ENCODE results near the gene CSRP2.

The CSRP2 gene

DNA sequence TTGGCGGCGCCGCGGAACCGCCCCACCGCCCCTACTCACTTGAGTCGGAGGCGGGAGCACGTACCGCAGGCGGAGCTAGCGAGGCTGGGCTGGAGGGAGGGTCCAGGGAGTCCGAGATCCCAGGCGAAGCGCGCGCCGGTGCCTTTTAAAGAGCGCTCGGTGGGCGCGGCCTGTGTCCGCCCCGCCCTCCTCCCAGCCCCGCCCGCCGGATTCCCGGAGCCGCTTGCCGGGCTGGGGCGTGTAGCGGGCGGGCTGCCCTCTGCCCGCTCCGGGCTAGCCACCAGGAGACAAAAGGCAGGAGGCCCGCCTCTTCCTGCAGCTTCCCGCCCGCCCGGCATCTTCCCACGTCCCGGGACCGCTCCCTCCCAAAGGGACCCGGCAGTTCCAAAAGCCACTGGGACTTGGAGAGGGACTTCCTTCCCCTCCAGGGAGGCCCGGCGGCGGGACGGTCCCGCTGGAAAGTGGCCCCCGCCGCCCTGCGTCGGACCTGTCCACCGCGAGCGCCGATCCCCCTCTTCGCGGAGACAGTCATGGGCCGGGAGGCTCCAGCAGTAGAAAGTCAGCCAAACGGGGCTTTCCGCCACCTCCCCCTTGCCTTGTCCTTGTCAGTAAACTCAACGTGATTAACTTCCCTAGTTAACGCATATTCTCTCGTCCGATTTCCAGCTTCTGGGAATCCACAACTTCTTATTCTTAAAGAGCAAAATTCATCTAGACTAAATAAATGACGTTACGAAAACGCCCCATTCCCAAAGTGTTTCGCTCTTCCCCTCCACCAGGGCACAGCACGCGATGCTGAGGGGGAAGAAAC lies at the start of gene CSRP2:
CSRP2 (minus strand) TSS at position 121 of the 811 bp plus-strand sequence. CDS start 12,759 bp downstream, outside the sequence.
- Mint-ChIP-seq H3K4me3 (peak within 1 kb of the TSS; percentile 83), H3K27me3 (peaks cover 63% of the 10 kb centered on the region), H3K4me1 (peaks cover 16% of the 10 kb centered on the region), H3K9me3 (no peaks in the 10 kb centered on the region), H3K36me3 (no peaks in the 10 kb centered on the region), H3K27ac (peak within 1 kb of the TSS; percentile 36)
- ATAC-seq = peak; percentile 82

GRCh38 chr12:76927170-76927784 lies 48.5 kb upstream of the CSRP2 start:
- Mint-ChIP-seq H3K4me1 (no peaks in the 10 kb centered on the region), H3K36me3 (no peaks in the 10 kb centered on the region), H3K27me3 (peaks cover 14% of the 10 kb centered on the region), H3K9me3 (no peaks in the 10 kb centered on the region), H3K4me3 (no peak overlapping the region), H3K27ac (no peak overlapping the region)
- no peak for ATAC-seq

- ATAC-seq = no peak
- Mint-ChIP-seq H3K4me3 (no peak overlapping the region), H3K27ac (no peak overlapping the region), H3K27me3 (peaks cover 14% of the 10 kb centered on the region), H3K9me3 (no peaks in the 10 kb centered on the region), H3K4me1 (no peaks in the 10 kb centered on the region), H3K36me3 (no peaks in the 10 kb centered on the region)
Observed at GRCh38 chr12:76925135-76925534, 46.3 kb upstream of the CSRP2 start.

DNA sequence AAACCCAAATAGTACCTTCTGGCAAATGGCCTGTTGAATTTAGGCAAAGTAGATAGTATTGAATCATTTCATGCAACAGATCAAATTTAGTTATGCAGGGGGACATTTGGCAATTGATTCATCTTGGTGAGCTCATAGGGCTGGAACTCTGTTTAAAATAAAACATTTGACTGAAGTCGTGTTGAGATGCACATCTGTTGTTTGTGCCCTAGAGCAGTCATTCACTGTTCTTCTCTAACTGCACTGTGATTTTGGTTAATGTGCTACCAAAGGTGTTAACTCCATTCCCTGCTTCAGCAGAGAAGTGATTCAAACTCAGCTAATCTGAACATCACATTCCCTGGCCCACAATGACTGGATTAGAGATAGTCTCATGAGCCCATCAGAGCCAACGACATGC lies 44.0 kb upstream of the CSRP2 start:
- Mint-ChIP-seq H3K9me3 (no peaks in the 10 kb centered on the region), H3K36me3 (no peaks in the 10 kb centered on the region), H3K4me1 (no peaks in the 10 kb centered on the region), H3K27me3 (peaks cover 11% of the 10 kb centered on the region), H3K4me3 (no peak overlapping the region), H3K27ac (no peak overlapping the region)
- ATAC-seq = no peak

DNA sequence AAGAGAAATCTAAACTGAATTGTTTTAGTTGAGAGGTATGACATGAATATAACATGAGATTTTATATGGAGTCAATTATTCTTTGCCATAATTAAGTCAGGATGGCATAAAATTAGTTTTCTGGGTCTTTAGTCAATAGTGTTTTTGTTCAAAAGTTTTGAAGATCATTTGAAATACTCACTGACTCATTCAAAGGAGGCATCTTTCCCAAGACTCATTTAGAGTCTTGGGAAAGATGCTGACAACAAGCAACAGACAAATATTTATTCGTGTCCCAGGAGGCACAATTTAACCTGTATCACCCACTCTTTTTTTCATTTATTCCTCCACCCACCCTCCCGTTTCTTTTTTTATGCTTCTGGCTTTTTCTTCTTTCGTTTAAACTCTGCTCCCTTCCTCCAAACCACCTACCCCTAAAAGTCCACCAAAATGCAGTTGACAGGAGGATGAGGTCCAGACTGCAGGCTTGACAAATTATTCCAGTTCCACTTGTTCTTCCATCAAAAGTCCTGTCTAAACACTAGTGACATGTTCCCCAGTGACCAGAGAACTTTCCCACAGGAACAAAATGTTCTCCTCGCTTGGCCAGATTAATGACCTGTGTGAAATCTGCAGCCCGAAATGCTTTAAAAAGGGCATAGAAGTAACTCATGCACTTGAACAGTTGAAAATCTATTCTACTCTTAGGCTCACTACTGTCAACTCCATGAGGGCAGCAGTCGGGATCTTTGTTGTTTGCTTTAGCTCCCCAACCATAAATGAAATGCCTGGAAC lies 43.3 kb upstream of the CSRP2 start:
- no peak overlapping the region for H3K27ac Mint-ChIP-seq

DNA sequence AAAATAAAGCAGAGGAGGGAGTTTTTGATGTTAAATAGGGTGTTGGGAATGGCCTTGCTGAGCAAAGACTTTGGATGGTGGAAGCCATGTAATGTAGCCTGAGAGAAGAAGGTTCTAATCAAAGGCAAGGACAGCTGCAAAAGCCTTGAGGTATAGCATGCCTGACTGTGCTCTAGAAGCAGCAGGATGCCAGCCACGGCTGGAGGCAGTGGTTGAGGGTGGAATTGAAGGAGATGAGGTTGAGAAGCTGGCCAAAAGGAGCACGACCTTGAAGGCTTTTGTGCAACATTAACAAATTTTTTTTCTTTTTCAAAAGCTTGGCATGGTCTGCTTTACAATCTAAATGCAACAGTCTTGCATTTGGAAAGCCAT lies 42.3 kb upstream of the CSRP2 start:
- Mint-ChIP-seq H3K27ac (no peak overlapping the region), H3K4me3 (no peak overlapping the region), H3K36me3 (no peaks in the 10 kb centered on the region), H3K9me3 (no peaks in the 10 kb centered on the region), H3K27me3 (peaks cover 15% of the 10 kb centered on the region), H3K4me1 (no peaks in the 10 kb centered on the region)
- no peak for ATAC-seq

More for the DNA sequence above, 43.3 kb upstream of the CSRP2 start:
- Mint-ChIP-seq H3K4me1 (no peaks in the 10 kb centered on the region), H3K4me3 (no peak overlapping the region), H3K36me3 (no peaks in the 10 kb centered on the region), H3K9me3 (no peaks in the 10 kb centered on the region), H3K27me3 (peaks cover 15% of the 10 kb centered on the region)
- no peak for ATAC-seq

DNA sequence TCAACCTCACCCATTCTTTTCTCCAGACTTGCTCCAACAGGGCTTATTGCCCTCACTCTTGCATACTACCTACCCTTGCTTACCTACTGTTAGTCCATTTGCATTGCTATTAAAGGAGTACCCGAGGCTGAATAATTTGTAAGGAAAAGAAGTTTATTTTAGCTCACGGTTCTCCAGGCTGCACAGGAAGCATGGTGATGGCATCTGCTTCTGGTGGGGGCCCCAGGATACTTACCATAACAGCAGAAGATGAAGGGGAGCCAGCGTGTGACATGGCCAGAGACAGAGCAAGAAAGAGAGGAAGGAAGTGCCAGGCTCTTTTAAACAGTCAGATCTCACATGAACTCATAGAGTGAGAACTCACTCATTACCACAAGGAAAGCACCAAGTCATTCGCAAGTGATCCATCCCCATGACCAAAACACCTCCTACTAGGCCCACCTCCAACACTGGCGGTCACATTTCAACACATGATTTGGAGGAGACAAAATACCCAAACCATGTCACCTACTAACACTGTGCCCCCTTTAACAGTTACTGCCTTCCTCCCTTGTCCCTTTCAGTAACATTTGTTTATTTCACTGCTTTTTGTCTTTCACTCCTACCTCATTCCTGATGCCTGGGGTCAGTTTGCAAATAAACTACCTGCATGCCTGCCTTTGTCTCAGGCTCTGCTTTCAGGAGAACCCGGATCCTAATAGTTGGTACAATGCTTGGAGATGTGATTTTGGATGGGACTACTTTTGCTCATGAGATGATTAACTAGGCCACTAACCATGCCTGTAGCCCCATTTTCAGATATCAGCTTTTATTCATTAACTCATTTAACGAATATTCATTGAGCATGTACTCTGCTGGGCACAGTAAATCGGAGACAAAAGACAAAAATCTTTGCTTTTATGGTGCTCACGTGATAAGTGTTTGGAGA lies 41.6 kb upstream of the CSRP2 start:
- H3K27ac Mint-ChIP-seq = no peak overlapping the region
- no peaks in the 10 kb centered on the region for H3K4me1 Mint-ChIP-seq
- no peak for ATAC-seq
- H3K4me3 Mint-ChIP-seq = no peak overlapping the region
- peaks cover 15% of the 10 kb centered on the region for H3K27me3 Mint-ChIP-seq
- H3K9me3 Mint-ChIP-seq = no peaks in the 10 kb centered on the region
- no peaks in the 10 kb centered on the region for H3K36me3 Mint-ChIP-seq

DNA sequence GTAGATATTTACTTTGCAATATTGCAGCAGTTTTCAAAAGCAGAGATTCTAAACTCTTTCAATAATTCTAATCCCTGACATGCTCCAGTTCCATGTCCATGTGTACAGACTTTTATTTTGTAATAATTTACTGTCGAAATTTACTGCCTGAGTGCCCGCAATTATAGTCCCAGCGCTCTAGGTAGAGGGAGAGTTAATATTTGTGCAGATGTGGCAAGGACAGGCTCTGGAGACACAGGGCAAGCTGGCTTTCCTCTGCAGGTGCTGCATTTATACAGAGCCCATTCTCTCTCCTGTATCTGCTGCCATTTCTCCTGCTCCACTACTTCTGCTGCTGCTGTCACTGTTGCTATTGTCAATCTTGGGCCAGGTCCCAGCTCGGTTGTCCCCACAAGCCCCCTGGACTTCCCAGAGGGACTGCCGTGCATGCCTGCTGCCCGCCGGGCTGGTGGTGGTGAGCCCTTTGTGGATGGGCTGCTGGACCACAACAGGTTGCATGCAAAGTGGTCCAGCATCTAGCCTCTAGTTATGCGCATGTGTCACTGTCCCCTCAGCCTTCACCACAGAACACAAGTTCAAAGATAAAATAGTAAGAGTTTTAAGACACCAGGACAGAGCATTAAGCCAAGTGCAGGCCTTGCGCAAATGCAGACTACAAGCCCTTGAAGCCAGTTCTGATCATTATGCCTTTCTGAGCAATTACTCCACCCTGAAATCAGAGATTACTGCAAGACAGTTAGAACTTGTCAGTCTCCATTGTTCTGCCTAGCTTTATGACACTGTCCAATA lies 40.8 kb upstream of the CSRP2 start:
- no peak for ATAC-seq
- H3K4me1 Mint-ChIP-seq = no peaks in the 10 kb centered on the region
- peaks cover 15% of the 10 kb centered on the region for H3K27me3 Mint-ChIP-seq
- no peak overlapping the region for H3K4me3 Mint-ChIP-seq
- no peaks in the 10 kb centered on the region for H3K9me3 Mint-ChIP-seq
- no peaks in the 10 kb centered on the region for H3K36me3 Mint-ChIP-seq
- no peak overlapping the region for H3K27ac Mint-ChIP-seq

GRCh38 chr12:76916170-76916540 lies 37.3 kb upstream of the CSRP2 start:
- no peaks in the 10 kb centered on the region for H3K4me1 Mint-ChIP-seq

DNA sequence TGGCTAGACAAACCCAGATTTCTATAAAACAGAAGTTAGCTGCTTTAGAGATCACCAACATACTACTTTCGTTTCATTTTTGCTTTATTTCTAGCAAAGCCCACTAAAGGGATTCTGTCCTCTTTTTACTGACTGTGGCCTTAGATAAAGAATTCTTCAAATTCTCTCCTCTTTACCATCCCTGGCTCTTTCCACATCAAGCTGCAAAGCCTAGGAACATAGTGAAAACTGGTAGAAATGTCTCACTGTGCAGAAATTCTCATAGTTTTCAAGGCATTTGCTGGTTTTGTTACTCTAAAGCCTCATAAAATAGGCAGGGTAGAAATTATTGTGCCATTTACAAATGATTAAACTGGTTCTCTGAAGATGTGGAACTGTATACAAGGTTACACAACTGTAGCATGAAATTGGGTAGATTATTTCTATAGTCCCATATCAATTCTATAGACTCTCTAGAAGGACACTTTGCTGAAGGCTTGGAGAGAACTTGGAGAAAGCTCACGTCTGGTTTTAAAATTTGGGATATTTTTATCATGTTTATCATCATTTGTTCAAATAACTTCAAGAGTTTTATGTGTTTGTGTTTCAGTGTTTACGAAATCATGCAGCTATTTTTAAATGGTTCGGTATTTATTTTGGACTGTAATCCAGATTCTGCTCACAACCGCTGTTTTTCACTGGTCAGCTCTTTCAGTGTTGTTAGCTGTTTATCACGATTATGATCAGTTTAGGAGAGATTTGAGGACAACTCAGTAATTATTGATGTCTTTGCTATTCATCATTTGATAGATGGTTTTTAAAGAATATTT lies 36.7 kb upstream of the CSRP2 start:
- Mint-ChIP-seq H3K4me1 (no peaks in the 10 kb centered on the region), H3K36me3 (no peaks in the 10 kb centered on the region), H3K4me3 (no peak overlapping the region), H3K9me3 (no peaks in the 10 kb centered on the region), H3K27ac (no peak overlapping the region), H3K27me3 (peaks cover 21% of the 10 kb centered on the region)
- ATAC-seq = no peak

More at GRCh38 chr12:76916170-76916540, 37.3 kb upstream of the CSRP2 start:
- Mint-ChIP-seq H3K27me3 (peaks cover 17% of the 10 kb centered on the region), H3K4me3 (no peak overlapping the region), H3K27ac (no peak overlapping the region), H3K36me3 (no peaks in the 10 kb centered on the region), H3K9me3 (no peaks in the 10 kb centered on the region)
- ATAC-seq = no peak

DNA sequence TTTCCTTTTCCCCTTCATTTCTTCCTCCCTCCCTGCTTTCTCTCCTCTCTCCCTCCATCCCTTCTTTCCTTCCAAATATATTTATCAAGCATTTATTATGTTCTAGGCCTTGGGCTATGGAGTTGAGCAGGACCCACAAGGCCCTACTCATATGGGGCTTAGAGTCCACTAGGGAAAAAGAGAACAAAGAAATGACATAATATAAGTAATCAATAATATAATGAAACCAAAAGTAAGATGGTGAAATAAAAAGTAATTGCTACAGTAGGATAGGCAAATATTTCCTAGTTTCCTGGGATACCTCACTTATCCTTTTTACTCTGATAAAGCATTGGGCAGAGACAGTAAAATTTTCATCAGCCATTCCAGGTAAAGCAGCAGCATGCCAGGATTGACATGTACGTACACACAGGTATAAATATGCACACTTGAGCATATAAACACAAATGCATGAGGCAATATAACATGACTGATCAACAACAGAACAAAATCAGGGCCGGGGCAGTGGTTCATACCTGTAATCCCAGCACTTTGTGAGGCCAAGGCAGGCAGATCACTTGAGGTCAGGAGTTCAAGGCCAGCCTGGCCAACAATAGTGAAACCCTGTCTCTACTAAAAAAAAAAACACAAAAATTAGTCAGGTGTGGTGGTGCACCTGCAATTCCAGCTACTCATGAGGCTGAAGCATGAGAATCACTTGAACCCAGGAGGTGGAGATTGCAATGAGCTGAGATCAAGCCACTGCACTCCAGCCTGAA lies 35.5 kb upstream of the CSRP2 start:
- no peaks in the 10 kb centered on the region for H3K36me3 Mint-ChIP-seq
- H3K27me3 Mint-ChIP-seq = peaks cover 25% of the 10 kb centered on the region
- no peak overlapping the region for H3K4me3 Mint-ChIP-seq
- H3K27ac Mint-ChIP-seq = no peak overlapping the region
- no peaks in the 10 kb centered on the region for H3K9me3 Mint-ChIP-seq
- no peaks in the 10 kb centered on the region for H3K4me1 Mint-ChIP-seq
- no peak for ATAC-seq

DNA sequence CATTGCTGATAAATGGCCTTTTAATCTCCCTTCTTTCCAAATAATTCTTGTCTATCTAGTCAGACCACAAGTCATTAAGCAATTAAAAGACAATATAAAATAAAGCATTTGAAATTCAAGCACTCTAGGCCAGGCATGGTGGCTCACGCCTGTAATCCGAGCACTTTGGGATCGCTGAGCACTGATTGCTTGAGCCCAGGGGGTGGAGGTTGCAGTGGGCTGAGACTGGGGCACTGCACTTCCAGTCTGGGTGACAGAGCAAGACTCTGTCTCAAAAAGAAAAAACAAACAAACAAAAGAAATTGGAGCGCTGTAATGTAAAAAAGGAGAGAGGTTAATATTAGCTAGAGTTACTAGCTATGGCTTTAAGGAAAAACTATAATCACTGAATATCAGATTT lies 30.5 kb upstream of the CSRP2 start:
- Mint-ChIP-seq H3K4me1 (no peaks in the 10 kb centered on the region), H3K27ac (no peak overlapping the region), H3K9me3 (no peaks in the 10 kb centered on the region), H3K4me3 (no peak overlapping the region), H3K36me3 (no peaks in the 10 kb centered on the region), H3K27me3 (peaks cover 32% of the 10 kb centered on the region)
- no peak for ATAC-seq
